Uterus (tissue), 4 donors: ENCODE results near the gene HECW1. TPM values are rescaled to one million over a fixed set of nuclear protein-coding genes. Genes with fewer than 3 reads are reported as not detected.
A peak's percentile ranks its signal among the peaks of the same experiment; 100 is the strongest.

Experiments used
- DNase-seq, 2 donors: peaks; one replicate each; pipeline ENCODE4 v3.0.0-alpha.2; 2019 to 2020
- H3K27ac ChIP-seq, 2 donors: fragments of 200-600 bp; sonication (generic); 1 replicate in 1 of 2; 2 replicates in 1 of 2; pipeline ENCODE4 v1.5.1; 2016 to 2018
- H3K27me3 ChIP-seq, 2 donors: fragments of 200-600 bp; sonication (generic); one replicate each; pipeline ENCODE4 v1.5.1; 2018 to 2019; ENCODE audit warnings: control low read depth in 1 of 2
- H3K36me3 ChIP-seq, 2 donors: fragments of 200-600 bp; sonication (generic); one replicate each; pipeline ENCODE4 v1.5.1; 2019; ENCODE audit warnings: control low read depth in 1 of 2
- H3K4me1 ChIP-seq, 2 donors: fragments of 200-600 bp; sonication (generic); one replicate each; pipeline ENCODE4 v1.5.1; 2018 to 2019; ENCODE audit warnings: control low read depth in 1 of 2
- H3K4me3 ChIP-seq, 2 donors: fragments of 200-600 bp; sonication (generic); 1 replicate in 1 of 2; 2 replicates in 1 of 2; pipeline ENCODE4 v1.5.1; 2018 to 2019; ENCODE audit warnings: mild to moderate bottlenecking in 1 of 2
- H3K9me3 ChIP-seq, 2 donors: fragments of 200-600 bp; sonication (generic); one replicate each; pipeline ENCODE4 v1.5.1; 2019; ENCODE audit warnings: control low read depth in 1 of 2
- POLR2A ChIP-seq, 2 donors: fragments of 450-650 bp; IDR thresholded peaks; one replicate each; pipeline ENCODE4 v1.6.1; 2016; ENCODE audit warnings: antibody characterized with exemption in 2 of 2, mild to moderate bottlenecking in 1 of 2, moderate library complexity in 1 of 2
- intact Hi-C: fragments of 100-400 bp; cut with DNase I; formaldehyde crosslinking; loops from one replicate; pipeline ENCODE4 v1.15.1; 2023; ENCODE audit warnings: low total_unique reads
- total RNA-seq, 4 donors: library from RNA; depleted of rRNA in 3 of 4; stranded (reverse); fragments of >200 nt in 3 of 4; gene quantifications; one replicate each; pipeline versions ENCODE4 v1.1.0 to v1.2.4, GENCODE V29; 2014 to 2023
- TF ChIP-seq, protein P1 (sequence below), 4 experiments: fragments of 200-600 bp in 2 of 4; fragments of 450-650 bp in 2 of 4; sonication (generic) in 2 of 4; IDR thresholded peaks; one replicate each; pipeline ENCODE4 v1.5.1; 2016 to 2019; ENCODE audit warnings: antibody characterized with exemption in 4 of 4, mild to moderate bottlenecking in 2 of 4, moderate library complexity in 1 of 4
- donor health status: DM: yes; HTN: yes; CAD: no.

The HECW1 gene
- total RNA-seq, 4 donors from 2014 or later = 0.28 TPM; not detected in 3

GRCh38 chr7:43112941-43113621 is 634 bp downstream of the HECW1 start:
- intact Hi-C loops = no loop called here
- no peak for TF ChIP-seq POLR2A (IDR thresholded peaks at IDR 0.05)
- TF ChIP-seq, protein P1, sequence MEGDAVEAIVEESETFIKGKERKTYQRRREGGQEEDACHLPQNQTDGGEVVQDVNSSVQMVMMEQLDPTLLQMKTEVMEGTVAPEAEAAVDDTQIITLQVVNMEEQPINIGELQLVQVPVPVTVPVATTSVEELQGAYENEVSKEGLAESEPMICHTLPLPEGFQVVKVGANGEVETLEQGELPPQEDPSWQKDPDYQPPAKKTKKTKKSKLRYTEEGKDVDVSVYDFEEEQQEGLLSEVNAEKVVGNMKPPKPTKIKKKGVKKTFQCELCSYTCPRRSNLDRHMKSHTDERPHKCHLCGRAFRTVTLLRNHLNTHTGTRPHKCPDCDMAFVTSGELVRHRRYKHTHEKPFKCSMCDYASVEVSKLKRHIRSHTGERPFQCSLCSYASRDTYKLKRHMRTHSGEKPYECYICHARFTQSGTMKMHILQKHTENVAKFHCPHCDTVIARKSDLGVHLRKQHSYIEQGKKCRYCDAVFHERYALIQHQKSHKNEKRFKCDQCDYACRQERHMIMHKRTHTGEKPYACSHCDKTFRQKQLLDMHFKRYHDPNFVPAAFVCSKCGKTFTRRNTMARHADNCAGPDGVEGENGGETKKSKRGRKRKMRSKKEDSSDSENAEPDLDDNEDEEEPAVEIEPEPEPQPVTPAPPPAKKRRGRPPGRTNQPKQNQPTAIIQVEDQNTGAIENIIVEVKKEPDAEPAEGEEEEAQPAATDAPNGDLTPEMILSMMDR (IDR thresholded peaks at IDR 0.05) = no peak
- Histone ChIP-seq H3K27me3 (peaks cover 11 to 67% of the 10 kb centered on the region in 2 donors), H3K9me3 (no peaks in the 10 kb centered on the region), H3K4me3 (peak overlapping the region; percentile 21 to 27), H3K27ac (no peak overlapping the region), H3K4me1 (peaks cover 0 to 17% of the 10 kb centered on the region in 2 donors), H3K36me3 (no peaks in the 10 kb centered on the region)
- peak in 1 of 2 donors; percentile 25 for DNase-seq

DNA sequence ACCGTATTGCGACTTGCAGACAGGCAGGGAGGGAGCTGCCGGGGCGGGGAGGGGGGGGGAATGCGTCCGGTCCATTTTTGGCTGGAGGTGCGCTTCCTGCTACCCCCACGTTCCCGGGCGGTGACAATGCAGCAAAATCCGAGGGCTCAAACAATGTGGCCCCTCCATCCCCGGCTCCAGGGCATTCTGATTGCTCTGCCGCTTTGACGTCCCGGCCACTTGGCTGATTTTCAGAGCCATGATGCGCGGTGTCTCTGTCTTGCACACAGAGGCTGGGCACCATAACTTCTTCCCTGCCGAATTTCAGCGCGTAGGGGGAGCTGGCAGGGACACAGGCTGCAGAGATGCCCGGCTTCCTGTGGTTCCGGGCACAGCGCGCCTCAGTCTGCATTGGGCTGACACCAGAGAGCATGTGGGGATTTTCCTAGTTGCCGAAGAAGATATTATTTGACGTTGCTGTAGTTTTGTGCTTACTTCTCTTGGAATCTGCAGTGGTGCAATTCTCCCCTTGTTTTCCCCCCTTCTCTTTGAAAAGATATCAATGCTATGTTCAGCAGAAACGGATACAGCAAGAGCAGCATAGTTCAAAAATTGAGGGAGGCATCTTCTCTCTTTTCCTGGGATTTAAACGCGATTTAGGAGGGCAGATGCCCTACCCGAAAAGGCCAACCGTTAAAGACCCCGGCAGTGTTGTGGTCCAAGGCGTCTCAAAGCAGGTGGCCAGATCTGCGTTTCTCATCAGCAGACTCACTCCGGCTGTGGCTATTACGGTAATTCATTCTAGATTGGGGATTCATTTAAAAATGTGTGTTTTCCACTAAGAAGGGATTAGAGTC is 1.4 kb downstream of the HECW1 start:
- Histone ChIP-seq H3K27me3 (peaks cover 11 to 67% of the 10 kb centered on the region in 2 donors), H3K36me3 (no peaks in the 10 kb centered on the region), H3K4me1 (peaks cover 0 to 17% of the 10 kb centered on the region in 2 donors), H3K9me3 (no peaks in the 10 kb centered on the region), H3K4me3 (peak overlapping the region in 1 of 2 donors; percentile 27), H3K27ac (no peak overlapping the region)
- DNase-seq = no peak
- TF ChIP-seq, protein P1 (IDR thresholded peaks at IDR 0.05) = no peak
- no peak for TF ChIP-seq POLR2A (IDR thresholded peaks at IDR 0.05)
- intact Hi-C loops = no loop called here

DNA sequence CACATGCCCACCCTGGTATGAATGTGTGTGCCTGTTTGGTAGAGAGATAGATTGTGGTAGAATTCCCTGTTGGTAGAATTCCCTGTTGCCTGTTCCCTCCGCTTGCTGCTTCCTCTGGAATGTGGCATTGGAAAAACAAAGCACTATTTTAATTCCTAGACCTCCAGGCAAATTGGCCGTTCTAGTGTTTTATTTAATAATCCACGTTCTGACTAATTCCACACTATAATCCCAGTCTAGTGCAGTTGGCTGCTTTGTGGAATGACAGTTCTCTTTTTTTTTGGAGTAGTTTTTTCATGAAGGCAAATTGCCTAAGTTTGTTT is 2.0 kb downstream of the HECW1 start:
- intact Hi-C loops = no loop called here
- Histone ChIP-seq H3K4me3 (no peak overlapping the region), H3K27me3 (peaks cover 11 to 64% of the 10 kb centered on the region in 2 donors), H3K9me3 (no peaks in the 10 kb centered on the region), H3K36me3 (no peaks in the 10 kb centered on the region), H3K4me1 (peaks cover 0 to 17% of the 10 kb centered on the region in 2 donors), H3K27ac (no peak overlapping the region)
- TF ChIP-seq POLR2A (IDR thresholded peaks at IDR 0.05) = no peak
- TF ChIP-seq, protein P1 (IDR thresholded peaks at IDR 0.05) = no peak
- DNase-seq = no peak

GRCh38 chr7:43116451-43116850 is 4.0 kb downstream of the HECW1 start:
- TF ChIP-seq POLR2A (IDR thresholded peaks at IDR 0.05) = no peak
- H3K4me3 ChIP-seq = no peak overlapping the region
- intact Hi-C loops = no loop called here
- no peaks in the 10 kb centered on the region for H3K9me3 ChIP-seq
- peaks cover 11 to 47% of the 10 kb centered on the region in 2 donors for H3K27me3 ChIP-seq
- H3K27ac ChIP-seq = no peak overlapping the region
- DNase-seq = no peak
- H3K36me3 ChIP-seq = no peaks in the 10 kb centered on the region
- H3K4me1 ChIP-seq = peaks cover 0 to 17% of the 10 kb centered on the region in 2 donors

- H3K27me3 ChIP-seq = peaks cover 11 to 40% of the 10 kb centered on the region in 2 donors
- H3K27ac ChIP-seq = no peak overlapping the region
- intact Hi-C loops = no loop called here
- no peaks in the 10 kb centered on the region for H3K36me3 ChIP-seq
- TF ChIP-seq POLR2A (IDR thresholded peaks at IDR 0.05) = no peak
- TF ChIP-seq, protein P1 (IDR thresholded peaks at IDR 0.05) = no peak
- H3K4me3 ChIP-seq = no peak overlapping the region
- H3K4me1 ChIP-seq = peaks cover 0 to 17% of the 10 kb centered on the region in 2 donors
- no peak for DNase-seq
- no peaks in the 10 kb centered on the region for H3K9me3 ChIP-seq
Measured at GRCh38 chr7:43117095-43117494, 4.6 kb downstream of the HECW1 start.
